Vagina (tissue), 2 donors: ENCODE data around the gene MFSD12. TPM values are rescaled to one million over a fixed set of nuclear protein-coding genes. Genes with fewer than 3 reads are reported as not detected.
A peak's percentile ranks its signal among the peaks of the same experiment; 100 is the strongest.
"Not testable (repeated sequence)": the region's sequence is repeated elsewhere in the genome, so short reads cannot be mapped to it uniquely, and the experiment has no call there.

Source experiments
- DNase-seq, 2 donors: peaks; one replicate each; pipeline ENCODE4 v3.0.0-alpha.2; 2017; ENCODE audit errors: extremely low spot score in 2 of 2
- H3K27ac ChIP-seq: fragments of 200-600 bp; sonication (generic); one replicate; pipeline ENCODE4 v1.5.1; 2019
- H3K27me3 ChIP-seq: fragments of 200-600 bp; sonication (generic); one replicate; pipeline ENCODE4 v1.5.1; 2019
- H3K36me3 ChIP-seq, 2 donors: fragments of 200-600 bp; sonication (generic); one replicate each; pipeline ENCODE4 v1.5.1; 2017 to 2019
- H3K4me1 ChIP-seq: fragments of 200-600 bp; sonication (generic); one replicate; pipeline ENCODE4 v1.5.1; 2019
- H3K4me3 ChIP-seq, 2 donors: fragments of 200-600 bp; sonication (generic); 1 replicate in 1 of 2; 2 replicates in 1 of 2; pipeline ENCODE4 v1.5.1; 2016 to 2019
- H3K9me3 ChIP-seq: fragments of 200-600 bp; sonication (generic); one replicate; pipeline ENCODE4 v1.5.1; 2019
- POLR2A ChIP-seq, 2 donors: fragments of 450-650 bp; IDR thresholded peaks; one replicate each; pipeline ENCODE4 v1.6.1; 2017; ENCODE audit warnings: antibody characterized with exemption in 2 of 2, mild to moderate bottlenecking in 2 of 2, moderate library complexity in 2 of 2
- POLR2AphosphoS5 ChIP-seq, 2 donors: sonication (generic); formaldehyde crosslinking; IDR thresholded peaks; one replicate each; pipeline ENCODE4 v1.9.0; 2017; ENCODE audit warnings: antibody characterized with exemption in 2 of 2, mild to moderate bottlenecking in 2 of 2, low read depth in 1 of 2; ENCODE audit not compliant: insufficient read depth in 1 of 2
- intact Hi-C: fragments of 100-400 bp; cut with DNase I; formaldehyde crosslinking; loops from one replicate; pipeline ENCODE4 v1.15.1; 2023
- total RNA-seq: library from RNA; depleted of rRNA; stranded (reverse); fragments of >200 nt; gene quantifications from one replicate; pipeline ENCODE4 v1.2.3, GENCODE V29; 2016
- TF ChIP-seq, protein P1 (sequence below), 3 experiments: fragments of 450-650 bp in 2 of 3; fragments of 200-600 bp in 1 of 3; sonication (generic) in 1 of 3; IDR thresholded peaks; one replicate each; pipeline ENCODE4 v1.5.1; 2017 to 2019; ENCODE audit warnings: antibody characterized with exemption in 3 of 3, mild to moderate bottlenecking in 2 of 3, moderate library complexity in 2 of 3

MFSD12 gene
- total RNA-seq, 1 donor from 2014 or later = 48.4 TPM

DNA sequence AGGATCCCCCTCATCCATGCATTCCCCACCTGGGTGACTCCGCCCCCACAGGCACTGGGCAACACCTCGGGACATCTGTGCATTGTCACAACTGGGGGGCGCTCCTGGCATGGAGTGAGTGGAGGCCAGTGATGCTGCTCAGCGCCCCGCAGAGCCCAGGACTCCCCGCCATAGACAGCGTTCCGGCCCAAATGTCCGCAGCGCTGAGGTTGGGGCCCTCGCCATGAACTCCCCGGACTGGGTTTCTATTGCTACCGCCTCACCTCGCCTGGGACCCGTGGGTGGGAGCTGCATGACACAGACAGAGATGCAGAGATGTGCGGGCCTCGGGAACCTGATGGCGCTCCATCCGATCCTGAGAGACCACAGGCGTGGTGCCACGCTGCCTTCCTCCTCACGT lies 46.7 kb downstream of the MFSD12 start:
- Histone ChIP-seq H3K27ac (no peak overlapping the region), H3K4me1 (peaks cover 78% of the 10 kb centered on the region)

DNA sequence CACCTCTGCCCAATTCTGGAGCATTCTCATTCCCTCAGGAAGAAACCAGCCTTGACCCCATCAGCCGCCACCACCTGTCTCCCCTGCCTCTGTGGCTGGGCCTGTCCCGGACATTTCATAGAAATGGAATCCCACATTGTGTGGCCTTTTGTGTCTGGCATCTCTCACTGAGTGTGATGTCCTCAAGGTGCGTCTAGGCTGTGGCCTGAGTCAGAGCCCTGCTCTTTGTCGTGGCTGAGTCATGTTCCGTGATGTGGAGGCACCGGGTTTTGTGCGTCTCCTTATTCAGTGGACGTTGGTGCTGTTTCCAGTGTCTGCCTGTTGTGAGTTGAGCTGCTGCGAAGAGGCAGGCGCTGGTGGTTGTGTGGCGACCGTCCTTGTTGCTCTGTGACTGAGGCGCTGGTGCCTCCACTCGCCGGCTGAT lies 47.8 kb downstream of the MFSD12 start:
- no peak overlapping the region for H3K4me3 ChIP-seq
- peaks cover 78% of the 10 kb centered on the region for H3K4me1 ChIP-seq
- peaks cover 0 to 4% of the 10 kb centered on the region in 2 donors for H3K36me3 ChIP-seq
- DNase-seq = no peak
- peak in 1 of 2 donors; percentile 30 for TF ChIP-seq POLR2AphosphoS5 (IDR thresholded peaks at IDR 0.05; ENCODE audit: insufficient read depth in 1 of 2, low read depth in 1 of 2)
- no peak for TF ChIP-seq POLR2A (IDR thresholded peaks at IDR 0.05)
- TF ChIP-seq, protein P1, sequence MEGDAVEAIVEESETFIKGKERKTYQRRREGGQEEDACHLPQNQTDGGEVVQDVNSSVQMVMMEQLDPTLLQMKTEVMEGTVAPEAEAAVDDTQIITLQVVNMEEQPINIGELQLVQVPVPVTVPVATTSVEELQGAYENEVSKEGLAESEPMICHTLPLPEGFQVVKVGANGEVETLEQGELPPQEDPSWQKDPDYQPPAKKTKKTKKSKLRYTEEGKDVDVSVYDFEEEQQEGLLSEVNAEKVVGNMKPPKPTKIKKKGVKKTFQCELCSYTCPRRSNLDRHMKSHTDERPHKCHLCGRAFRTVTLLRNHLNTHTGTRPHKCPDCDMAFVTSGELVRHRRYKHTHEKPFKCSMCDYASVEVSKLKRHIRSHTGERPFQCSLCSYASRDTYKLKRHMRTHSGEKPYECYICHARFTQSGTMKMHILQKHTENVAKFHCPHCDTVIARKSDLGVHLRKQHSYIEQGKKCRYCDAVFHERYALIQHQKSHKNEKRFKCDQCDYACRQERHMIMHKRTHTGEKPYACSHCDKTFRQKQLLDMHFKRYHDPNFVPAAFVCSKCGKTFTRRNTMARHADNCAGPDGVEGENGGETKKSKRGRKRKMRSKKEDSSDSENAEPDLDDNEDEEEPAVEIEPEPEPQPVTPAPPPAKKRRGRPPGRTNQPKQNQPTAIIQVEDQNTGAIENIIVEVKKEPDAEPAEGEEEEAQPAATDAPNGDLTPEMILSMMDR (IDR thresholded peaks at IDR 0.05) = no peak
- H3K9me3 ChIP-seq = no peaks in the 10 kb centered on the region
- intact Hi-C loops = no loop called here
- H3K27ac ChIP-seq = no peak overlapping the region
- no peaks in the 10 kb centered on the region for H3K27me3 ChIP-seq

More for the DNA sequence above, 46.7 kb downstream of the MFSD12 start:
- intact Hi-C loops = no loop called here
- TF ChIP-seq POLR2A (IDR thresholded peaks at IDR 0.05) (no peak), POLR2AphosphoS5 (IDR thresholded peaks at IDR 0.05; ENCODE audit: insufficient read depth in 1 of 2, low read depth in 1 of 2) (no peak)
- TF ChIP-seq, protein P1 (IDR thresholded peaks at IDR 0.05) = no peak
- H3K4me3 ChIP-seq = no peak overlapping the region
- H3K9me3 ChIP-seq = no peaks in the 10 kb centered on the region
- H3K36me3 ChIP-seq = peaks cover 0 to 4% of the 10 kb centered on the region in 2 donors
- no peak for DNase-seq
- no peaks in the 10 kb centered on the region for H3K27me3 ChIP-seq

DNA sequence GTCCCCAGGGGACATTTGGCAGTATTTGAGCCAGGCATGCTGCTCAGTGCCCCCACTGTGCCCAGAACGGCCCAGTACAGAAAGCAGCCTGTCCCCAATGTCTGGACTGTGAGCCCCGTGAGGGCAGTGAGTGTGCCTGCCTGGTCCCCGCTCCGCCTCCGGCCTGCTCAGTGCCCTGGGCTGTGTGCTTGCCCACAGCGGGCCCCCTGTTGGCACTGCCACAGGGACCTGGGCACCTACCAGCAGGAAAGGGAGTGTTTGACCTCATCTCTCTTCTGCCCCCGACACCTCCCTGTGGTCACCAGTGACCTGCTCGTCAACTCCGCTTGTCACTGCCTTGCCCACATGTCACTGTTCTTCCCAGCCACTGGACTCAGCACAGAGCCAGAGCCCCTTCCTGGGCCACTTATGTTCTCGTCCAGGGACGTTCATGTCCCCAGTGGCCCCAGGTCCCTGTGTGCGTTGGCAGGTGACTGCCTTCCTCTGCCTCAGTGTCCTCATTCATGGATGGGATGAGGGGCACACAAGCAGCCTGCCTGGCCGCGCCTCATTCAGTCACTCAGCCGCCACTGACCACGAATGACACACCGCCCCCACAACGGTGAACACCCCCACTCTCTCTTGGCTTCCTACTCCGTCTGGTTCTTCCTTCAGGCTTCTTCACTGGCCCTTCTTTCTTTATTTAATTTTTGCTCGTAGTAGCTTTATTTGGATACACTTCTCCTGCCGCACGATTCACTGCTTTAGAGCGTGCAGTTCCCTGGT lies 48.4 kb downstream of the MFSD12 start:
- no peaks in the 10 kb centered on the region for H3K27me3 ChIP-seq
- H3K4me3 ChIP-seq = no peak overlapping the region
- peaks cover 0 to 4% of the 10 kb centered on the region in 2 donors for H3K36me3 ChIP-seq
- no peaks in the 10 kb centered on the region for H3K9me3 ChIP-seq
- no peak for DNase-seq
- H3K4me1 ChIP-seq = peaks cover 74% of the 10 kb centered on the region
- H3K27ac ChIP-seq = no peak overlapping the region
- TF ChIP-seq POLR2A (IDR thresholded peaks at IDR 0.05) (no peak), POLR2AphosphoS5 (IDR thresholded peaks at IDR 0.05; ENCODE audit: insufficient read depth in 1 of 2, low read depth in 1 of 2) (no peak)
- TF ChIP-seq, protein P1 (IDR thresholded peaks at IDR 0.05) = no peak
- intact Hi-C loops = no loop called here

DNA sequence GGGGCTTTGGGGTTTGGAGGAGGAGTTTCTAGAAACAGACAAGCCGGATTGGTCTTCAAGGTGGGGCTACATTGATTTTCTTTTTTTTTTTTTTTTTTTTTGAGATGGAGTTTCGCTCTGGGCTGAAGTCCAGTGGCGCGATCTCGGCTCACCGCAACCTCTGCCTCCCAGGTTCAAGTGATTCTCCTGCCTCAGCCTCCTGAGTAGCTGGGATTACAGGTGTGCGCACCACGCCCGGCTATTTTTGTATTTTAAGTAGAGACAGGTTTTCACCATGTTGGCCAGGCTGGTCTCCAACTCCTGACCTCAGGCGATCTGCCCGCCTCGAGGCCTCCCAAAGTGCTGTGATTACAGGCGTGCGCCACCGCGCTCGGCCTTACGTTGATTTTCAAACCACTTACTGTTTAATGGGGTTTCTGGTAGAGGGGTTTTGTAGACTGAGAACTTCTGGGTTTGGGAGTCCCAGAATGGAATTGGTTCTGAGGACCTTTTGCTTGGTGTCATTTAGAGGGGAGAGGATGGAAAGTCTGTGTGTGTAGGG lies 49.2 kb downstream of the MFSD12 start:
- H3K9me3 ChIP-seq, DNase-seq, H3K27ac ChIP-seq, H3K36me3 ChIP-seq, intact Hi-C loops, H3K27me3 ChIP-seq: not testable (repeated sequence)
- Histone ChIP-seq H3K4me1 (peaks cover 68% of the 10 kb centered on the region), H3K4me3 (peak overlapping the region; percentile 93 to 97)

DNA sequence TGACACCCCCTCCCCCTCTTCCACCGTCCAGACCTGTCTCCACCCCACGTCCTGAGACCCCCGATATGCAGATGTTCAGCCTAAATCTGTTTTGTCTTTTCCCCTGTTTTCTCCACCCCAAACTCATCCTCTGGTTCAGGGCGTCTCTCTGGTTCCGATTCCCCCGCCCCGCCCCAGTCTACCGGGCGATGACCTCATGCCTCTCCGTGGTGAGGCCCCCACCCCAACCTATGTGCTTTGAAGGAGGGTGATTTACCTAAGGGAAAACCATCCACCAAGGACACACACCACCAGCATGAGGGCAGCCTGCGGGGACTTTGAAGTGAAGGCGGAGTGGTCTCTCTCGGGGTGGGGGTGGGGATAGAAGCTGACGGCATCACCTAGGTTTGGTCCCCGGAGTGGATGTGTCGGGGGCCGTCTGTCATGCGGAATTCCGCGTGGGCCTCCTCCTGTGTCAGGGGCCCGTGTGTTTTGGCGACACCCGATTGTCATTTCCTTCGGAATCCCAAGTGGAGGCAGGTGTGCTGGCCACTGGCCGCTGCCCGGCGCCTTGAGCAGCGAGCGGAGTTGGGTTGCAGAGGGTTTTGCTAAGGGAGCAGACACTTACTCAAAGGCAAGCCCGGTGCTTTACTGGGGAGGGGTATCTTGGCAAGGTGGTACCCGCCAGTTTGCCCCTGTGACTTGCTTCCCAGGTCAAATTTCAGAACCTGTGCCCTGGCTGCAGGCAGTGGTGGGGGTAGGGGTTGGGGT lies 49.8 kb downstream of the MFSD12 start:
- Histone ChIP-seq H3K9me3 (no peaks in the 10 kb centered on the region), H3K36me3 (peaks cover 0 to 4% of the 10 kb centered on the region in 2 donors), H3K27ac (peak overlapping the region; percentile 96), H3K27me3 (no peaks in the 10 kb centered on the region), H3K4me3 (peak overlapping the region; percentile 93 to 97), H3K4me1 (peaks cover 61% of the 10 kb centered on the region)
- no peak for DNase-seq
- TF ChIP-seq POLR2A (IDR thresholded peaks at IDR 0.05) (no peak), POLR2AphosphoS5 (IDR thresholded peaks at IDR 0.05; ENCODE audit: insufficient read depth in 1 of 2, low read depth in 1 of 2) (no peak)
- TF ChIP-seq, protein P1 (IDR thresholded peaks at IDR 0.05) = no peak
- intact Hi-C loops = no loop called here
